T47D (cell line): Measurements from ENCODE around the gene CERS6.

Source experiments
- DNase-seq, 2 experiments: peaks; one replicate each; pipeline versions ENCODE4 v3.0.0 to v3.0.0-alpha.2; 2011 to 2012; ENCODE audit warnings: low read depth in 1 of 2, low spot score in 1 of 2
- JUND ChIP-seq: IDR thresholded peaks from 2 replicates; pipeline ENCODE4 v1.6.1; 2012; ENCODE audit warnings: low read depth
- in situ Hi-C: cut with HindIII; loops from 2 replicates; pipeline ENCODE4 v1.10.0; 2016; ENCODE audit warnings: low sequenced_read_pairs, low pct_unique_long_range_greater_than_20kb

CERS6 gene

GRCh38 chr2:168522446-168522845 lies 66.4 kb downstream of the CERS6 start:
- in situ Hi-C loops, result no loop called here
- no peak for DNase-seq
- TF ChIP-seq JUND, result no peak

- in situ Hi-C loops, result no loop called here
- no peak for TF ChIP-seq JUND
- DNase-seq, result no peak
Measured at GRCh38 chr2:168524005-168524404, 67.9 kb downstream of the CERS6 start.

DNA sequence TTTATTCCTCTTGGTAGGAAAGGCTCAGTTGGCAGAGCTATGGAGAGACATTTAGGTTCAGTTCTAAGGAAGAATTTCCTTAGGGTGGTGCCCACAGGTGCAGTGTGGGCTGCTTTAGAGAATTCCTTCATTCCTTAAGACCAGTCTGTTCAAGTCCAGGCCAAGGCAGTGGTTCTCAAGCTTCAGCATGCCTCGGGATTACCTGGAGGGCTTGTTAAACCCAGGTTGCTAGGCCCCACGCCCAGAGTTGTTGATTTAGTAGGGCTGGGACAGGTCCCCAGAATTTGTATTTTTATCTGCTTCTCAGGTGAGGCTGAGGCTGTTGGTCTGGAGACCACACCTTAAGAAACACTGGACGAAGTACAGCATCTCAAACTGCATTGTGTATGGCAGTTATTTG lies 68.9 kb downstream of the CERS6 start:
- in situ Hi-C loops, result no loop called here
- no peak for DNase-seq
- TF ChIP-seq JUND, result no peak

GRCh38 chr2:168525716-168526446 lies 69.8 kb downstream of the CERS6 start:
- DNase-seq, result no peak
- in situ Hi-C loops, result no loop called here
- TF ChIP-seq JUND, result no peak

GRCh38 chr2:168526641-168527040 lies 70.6 kb downstream of the CERS6 start:
- TF ChIP-seq JUND, result no peak
- in situ Hi-C loops, result no loop called here
- no peak for DNase-seq

DNA sequence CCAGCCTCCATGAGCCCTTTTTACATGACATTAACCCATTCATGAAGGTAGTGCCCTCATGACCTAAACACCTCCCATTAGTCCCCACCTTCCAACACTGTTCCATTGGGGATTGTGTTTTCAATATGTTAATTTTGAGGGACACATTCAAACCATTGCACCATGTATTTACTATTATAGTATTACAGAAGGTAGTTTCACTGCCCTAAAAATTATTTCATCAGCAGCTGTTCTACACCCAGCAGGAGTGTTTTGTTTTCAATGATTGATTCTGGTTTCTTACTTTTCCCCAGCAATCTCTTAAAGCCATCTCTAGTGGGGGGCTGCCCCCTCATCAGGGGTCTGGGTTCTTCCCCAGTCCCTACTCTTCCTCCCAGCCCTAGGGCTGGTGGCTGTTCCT lies 71.9 kb downstream of the CERS6 start:
- DNase-seq, result no peak
- in situ Hi-C loops, result no loop called here
- TF ChIP-seq JUND, result no peak

DNA sequence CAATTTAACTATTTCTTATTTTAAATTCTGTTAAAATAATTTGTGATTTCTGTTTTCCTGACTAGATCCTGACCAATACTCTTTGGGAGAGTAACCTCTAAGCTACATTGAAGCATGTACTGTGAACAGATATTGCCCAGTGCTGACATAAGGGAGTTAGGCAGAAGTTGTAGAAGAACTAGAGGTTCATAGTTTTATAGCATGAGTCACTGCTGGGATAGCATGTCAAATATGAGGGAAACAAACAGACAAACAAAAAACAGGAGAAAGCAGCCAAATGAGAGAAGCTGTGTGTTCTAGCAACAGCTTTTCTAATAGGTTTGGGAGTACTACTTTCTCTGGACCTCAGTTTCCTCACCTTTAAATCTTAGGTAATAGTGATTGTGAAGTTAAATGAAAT lies 72.4 kb downstream of the CERS6 start:
- no peak for DNase-seq
- in situ Hi-C loops, result no loop called here
- TF ChIP-seq JUND, result no peak

DNA sequence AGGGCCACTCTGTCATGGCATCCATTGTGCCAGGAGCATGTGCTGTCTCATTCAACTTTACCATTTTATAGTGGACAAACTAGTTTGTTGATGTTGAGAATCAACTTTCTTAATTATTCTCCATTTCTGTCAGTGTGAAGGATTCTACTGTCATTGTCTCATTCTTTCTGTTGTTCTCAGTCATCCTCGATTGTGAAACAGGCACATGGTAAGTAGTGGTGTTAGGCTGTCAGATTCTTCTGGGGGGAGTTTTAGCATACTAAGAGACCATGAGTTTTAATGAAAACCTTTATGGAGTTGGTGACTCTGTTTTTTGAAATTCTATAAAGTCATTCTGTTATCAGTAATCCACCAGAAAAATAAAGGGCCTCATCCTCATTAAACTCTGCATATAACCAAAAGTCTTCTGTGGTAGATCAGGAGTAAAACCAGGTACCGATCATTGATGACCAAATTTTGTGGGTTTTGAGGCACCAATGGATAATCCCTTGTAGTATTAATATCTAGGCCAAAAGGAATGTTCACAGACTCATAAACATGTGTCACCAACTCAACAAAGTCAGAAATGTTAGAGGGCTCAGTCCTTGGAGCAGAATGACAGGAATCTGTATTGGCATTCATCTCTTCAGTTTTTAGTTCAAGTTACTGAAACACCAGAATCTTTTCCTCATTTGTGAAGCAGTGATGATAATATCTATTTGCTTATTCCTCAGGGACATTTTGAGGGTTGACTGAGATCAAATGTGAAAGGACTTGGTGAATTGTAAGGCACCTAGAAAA lies 73.2 kb downstream of the CERS6 start:
- in situ Hi-C loops, result no loop called here
- no peak for TF ChIP-seq JUND

DNA sequence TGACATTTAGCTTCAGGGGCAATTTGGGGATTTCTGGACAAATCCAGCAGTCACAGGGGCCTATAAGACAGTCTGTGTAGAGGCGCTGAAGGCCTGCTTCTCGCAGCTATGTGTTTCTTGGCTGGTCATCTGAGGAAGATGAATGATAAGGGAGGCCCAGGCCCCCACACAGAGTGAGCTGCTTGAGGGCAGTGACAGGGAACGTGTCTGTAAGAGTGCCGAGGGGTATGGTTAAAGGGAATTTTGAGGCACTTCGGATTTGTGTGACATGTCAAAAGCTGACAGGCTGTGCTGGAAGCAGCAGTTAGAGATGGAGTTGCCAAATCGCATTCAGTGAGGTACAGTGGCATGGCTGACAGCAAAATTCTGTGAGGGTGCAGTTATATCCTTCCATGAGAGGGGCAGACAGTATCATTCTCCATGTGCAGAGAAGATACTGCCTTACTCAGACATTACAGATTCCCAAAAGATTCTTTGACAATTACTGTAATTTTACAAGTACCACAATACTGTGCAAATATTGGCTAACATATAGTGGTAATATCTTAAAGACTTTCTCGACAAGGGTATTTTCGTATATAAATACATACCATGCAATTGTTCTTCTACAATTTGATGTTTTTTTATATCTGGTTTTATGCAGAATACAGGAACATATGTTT lies 74.0 kb downstream of the CERS6 start:
- no peak for TF ChIP-seq JUND
- in situ Hi-C loops, result no loop called here
- peak in 1 of 2 experiments; percentile 16 for DNase-seq

More for the DNA sequence above, 73.2 kb downstream of the CERS6 start:
- no peak for DNase-seq

GRCh38 chr2:168530982-168531622 lies 75.0 kb downstream of the CERS6 start:
- in situ Hi-C loops, result no loop called here
- TF ChIP-seq JUND, result no peak
- DNase-seq, result no peak

- DNase-seq, result no peak
- no peak for TF ChIP-seq JUND
- in situ Hi-C loops, result no loop called here
Measured at GRCh38 chr2:168534926-168535325, 78.9 kb downstream of the CERS6 start.

DNA sequence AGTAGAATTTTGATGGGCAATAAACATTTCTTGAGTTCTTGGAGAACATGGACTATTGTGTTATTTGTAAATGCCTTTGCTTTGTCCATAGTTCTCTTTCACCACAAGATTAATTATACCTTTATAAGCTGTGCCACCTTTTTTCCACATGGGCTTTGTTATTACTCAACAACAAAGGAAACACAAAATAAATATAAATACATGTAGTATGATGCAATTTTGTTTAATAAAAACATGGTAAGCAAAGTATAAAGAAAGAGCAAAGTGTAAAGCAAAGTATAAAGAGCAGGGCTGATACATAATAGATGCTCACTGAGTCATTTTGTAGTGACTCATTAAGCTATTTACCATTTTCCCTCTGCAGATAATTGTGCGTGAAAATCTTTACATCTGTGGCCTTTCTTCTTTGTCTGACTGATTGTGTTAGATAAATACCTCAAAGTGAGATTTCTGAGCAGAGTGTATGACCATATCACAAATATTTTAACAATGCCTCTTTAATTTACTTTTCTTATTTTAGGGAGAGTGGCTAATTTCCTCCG lies 80.9 kb downstream of the CERS6 start:
- TF ChIP-seq JUND, result no peak
- in situ Hi-C loops, result no loop called here
- DNase-seq, result no peak

DNA sequence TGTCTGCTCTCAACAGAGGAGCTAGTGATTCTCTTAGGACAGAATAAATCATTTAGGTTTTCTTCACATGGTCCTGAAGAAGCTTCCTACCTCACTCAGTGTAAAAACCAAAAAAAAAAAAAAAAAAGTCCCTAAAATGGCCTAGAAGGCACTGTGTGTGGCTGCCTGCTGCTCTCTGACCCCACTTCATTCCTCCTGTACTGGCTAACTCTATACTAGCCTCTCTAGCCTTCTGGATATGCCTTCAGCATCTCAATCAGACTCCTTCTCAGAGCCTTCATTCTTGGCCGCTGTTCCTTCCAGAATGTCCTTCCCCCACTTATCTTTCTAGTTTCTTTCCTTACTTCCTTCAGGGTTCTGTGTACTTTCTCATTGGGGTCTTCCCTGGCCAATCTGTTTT lies 82.1 kb downstream of the CERS6 start:
- DNase-seq, result no peak
- in situ Hi-C loops, result no loop called here
- no peak for TF ChIP-seq JUND
